GM23338 (cell line): ENCODE results near the gene BAIAP2.

Experiments
- CTCF ChIP-seq, 2 experiments: fragments of 200-600 bp in 1 of 2; sonication (generic) in 1 of 2; conservative IDR thresholded peaks; 2 replicates each; pipeline versions ENCODE4 v1.5.1 to v1.6.1; 2016 to 2017; ENCODE audit warnings: antibody characterized with exemption in 2 of 2, low read depth in 2 of 2, mild to moderate bottlenecking in 2 of 2, moderate library complexity in 1 of 2
- ZNF114 ChIP-seq: fragments of 250-450 bp; sonication (Bioruptor Pico); IDR thresholded peaks from 2 replicates; pipeline ENCODE4 v1.5.0; 2020; ENCODE audit warnings: mild to moderate bottlenecking, moderate library complexity

GRCh38 chr17:81060416-81060815 is 25.5 kb downstream of the BAIAP2 start:
- no peak for TF ChIP-seq ZNF114 (CRISPR knock-in tag)
- no peak for TF ChIP-seq CTCF (conservative IDR thresholded peaks at IDR 0.05; ENCODE audit: low read depth in 2 of 2)
